Fibroblast of pulmonary artery (primary cell): ENCODE data around the gene DUS2.

ENCODE experiments used
- DNase-seq: peaks from one replicate; pipeline ENCODE4 v3.0.0-alpha.2; 2010; ENCODE audit warnings: low read depth
- H3K4me3 ChIP-seq: replicated peaks from 2 replicates; pipeline ENCODE4 v1.5.1; 2011; ENCODE audit warnings: low read depth, mild to moderate bottlenecking, control low read depth, low read length, moderate library complexity
- TF ChIP-seq, protein P1 (sequence below): IDR thresholded peaks from 2 replicates; pipeline ENCODE4 v1.5.1; 2011; ENCODE audit warnings: mild to moderate bottlenecking, control low read depth, low read length, inconsistent platforms; ENCODE audit errors: missing control alignments

DUS2 gene

DNA sequence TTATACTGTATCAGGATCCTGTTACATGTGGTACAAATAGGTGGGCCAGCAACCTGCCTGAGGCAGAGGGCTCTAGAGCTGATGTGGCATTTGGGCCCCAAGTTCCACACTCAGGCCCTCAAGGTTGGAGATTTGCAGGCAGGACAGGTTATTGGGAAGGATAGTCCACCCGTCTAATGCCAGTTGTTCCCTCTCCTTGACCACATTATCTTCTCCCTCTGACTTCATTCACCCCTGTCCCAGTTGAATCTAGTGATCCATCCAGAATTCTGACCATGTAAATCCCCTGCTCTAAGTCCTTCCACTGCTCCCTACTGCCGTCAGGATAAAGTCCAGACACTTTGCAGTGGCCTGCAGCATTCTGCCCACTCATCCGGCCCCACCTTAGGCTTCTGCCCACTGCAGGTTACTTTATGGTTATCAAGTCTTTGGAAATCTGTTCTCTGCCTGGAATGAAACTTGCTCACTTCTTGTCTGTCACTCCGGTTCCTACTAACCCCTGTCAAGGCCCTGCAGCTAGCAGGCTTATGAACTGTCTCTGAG is 60.2 kb downstream of the DUS2 start:
- TF ChIP-seq, protein P1, sequence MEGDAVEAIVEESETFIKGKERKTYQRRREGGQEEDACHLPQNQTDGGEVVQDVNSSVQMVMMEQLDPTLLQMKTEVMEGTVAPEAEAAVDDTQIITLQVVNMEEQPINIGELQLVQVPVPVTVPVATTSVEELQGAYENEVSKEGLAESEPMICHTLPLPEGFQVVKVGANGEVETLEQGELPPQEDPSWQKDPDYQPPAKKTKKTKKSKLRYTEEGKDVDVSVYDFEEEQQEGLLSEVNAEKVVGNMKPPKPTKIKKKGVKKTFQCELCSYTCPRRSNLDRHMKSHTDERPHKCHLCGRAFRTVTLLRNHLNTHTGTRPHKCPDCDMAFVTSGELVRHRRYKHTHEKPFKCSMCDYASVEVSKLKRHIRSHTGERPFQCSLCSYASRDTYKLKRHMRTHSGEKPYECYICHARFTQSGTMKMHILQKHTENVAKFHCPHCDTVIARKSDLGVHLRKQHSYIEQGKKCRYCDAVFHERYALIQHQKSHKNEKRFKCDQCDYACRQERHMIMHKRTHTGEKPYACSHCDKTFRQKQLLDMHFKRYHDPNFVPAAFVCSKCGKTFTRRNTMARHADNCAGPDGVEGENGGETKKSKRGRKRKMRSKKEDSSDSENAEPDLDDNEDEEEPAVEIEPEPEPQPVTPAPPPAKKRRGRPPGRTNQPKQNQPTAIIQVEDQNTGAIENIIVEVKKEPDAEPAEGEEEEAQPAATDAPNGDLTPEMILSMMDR, result no peak
- no peak overlapping the region for H3K4me3 ChIP-seq
- DNase-seq, result no peak

DNA sequence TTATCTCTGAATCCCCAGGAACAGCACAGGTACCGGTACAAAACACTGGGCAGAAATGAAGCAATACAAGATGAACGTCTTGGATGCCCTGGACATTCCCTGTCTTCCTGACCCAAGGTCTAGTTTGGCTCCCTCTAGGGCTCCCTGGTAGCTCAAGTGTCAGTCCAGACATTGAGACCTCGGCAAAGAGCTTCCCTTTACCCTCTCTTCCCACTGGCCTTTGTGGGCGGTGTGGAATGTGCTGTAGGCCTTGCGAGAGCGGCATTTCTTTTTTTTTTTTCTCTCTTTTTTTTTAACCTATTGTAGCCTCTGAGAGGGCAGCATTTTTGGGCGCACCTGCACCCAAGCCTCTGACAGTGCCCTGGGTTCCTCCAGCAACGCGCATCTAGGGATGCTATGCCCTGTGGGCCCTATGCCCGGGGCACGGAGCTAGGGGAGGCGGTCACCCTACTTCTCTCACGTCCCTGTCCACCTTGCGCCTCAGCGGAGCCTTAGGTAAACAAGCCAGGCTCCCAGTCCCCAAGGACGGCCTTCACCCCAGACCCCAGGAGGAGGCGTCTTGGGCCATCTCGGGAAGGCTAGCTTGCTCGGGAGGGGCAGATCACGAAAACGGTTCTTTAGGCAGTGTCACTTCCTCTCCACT is 60.9 kb downstream of the DUS2 start:
- DNase-seq, result no peak

DNA sequence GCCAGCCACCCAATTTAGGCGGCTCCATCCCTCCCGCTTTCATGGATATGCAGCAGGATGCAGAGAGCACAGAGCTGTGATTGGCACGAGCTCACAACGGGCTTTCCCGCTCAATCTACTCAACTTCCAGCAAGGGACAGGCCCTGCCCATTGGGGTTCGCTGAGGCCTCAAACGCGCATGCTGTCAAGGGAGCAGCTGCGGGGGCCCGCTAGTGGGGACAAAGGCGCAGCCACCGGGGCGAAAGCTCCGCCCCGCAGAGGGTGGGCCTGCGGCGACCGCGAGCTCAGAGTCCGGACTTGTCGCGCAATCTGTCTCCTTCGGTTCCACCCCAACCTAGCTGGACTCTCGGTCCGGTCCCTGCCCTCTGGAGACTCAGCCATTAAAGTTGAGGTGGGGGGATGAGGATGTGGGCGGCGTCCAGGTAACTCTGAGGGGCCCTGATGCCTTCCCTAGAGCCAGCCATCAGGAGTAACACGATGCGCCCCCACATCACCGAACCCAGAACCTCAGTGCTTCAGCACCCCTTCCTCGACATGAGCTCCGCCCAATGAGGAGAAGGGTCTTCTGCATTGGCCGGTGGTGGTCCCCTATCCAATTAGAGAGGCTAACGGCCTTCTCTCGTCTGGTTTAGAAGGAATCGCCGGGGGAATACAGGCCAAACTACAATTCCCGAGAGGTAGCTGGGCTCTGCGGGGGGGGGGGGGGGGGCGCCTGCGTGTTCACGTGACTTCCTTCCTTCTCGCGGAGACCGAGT is 61.6 kb downstream of the DUS2 start:
- peak overlapping the region; percentile 54 for H3K4me3 ChIP-seq
- TF ChIP-seq, protein P1, result no peak
- peak; percentile 61 for DNase-seq

More for the DNA sequence above, 60.9 kb downstream of the DUS2 start:
- peak overlapping the region; percentile 54 for H3K4me3 ChIP-seq
- TF ChIP-seq, protein P1, result no peak

DNA sequence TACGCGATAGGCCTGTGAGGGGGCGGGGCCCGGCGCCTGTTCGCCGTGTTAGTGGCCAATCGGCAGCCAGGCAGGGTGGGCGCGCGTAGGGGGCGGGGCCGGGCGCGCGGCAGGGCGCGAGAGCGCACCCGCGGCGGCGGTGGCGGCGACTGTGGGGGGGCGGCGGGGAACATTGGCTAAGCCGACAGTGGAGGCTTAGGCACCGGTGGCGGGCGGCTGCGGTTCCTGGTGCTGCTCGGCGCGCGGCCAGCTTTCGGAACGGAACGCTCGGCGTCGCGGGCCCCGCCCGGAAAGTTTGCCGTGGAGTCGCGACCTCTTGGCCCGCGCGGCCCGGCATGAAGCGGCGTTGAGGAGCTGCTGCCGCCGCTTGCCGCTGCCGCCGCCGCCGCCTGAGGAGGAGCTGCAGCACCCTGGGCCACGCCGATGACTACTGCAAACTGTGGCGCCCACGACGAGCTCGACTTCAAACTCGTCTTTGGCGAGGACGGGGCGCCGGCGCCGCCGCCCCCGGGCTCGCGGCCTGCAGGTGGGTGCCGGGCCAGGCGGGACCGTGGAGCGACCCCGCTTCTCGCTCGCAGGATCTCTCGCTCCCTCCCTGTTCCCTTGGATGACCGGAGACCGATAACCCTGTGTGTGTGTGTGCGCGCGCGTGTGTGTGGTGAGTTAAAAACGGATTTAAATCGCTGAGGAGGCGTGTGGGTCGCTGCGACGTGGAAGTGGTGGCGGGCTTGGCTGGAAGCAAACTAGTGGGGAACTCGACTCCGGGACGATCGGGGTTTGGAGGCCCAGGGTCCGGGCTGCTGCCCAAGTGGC is 62.4 kb downstream of the DUS2 start, which contains the start of gene NFATC3:
Gene NFATC3 (plus strand): TSS at position 112 of the 813 bp plus-strand sequence. CDS start 312 bp downstream, at position 424.
- peak within 1 kb of the TSS; percentile 85 for H3K4me3 ChIP-seq
- TF ChIP-seq, protein P1, result no peak
- DNase-seq, result peak; percentile 97

DNA sequence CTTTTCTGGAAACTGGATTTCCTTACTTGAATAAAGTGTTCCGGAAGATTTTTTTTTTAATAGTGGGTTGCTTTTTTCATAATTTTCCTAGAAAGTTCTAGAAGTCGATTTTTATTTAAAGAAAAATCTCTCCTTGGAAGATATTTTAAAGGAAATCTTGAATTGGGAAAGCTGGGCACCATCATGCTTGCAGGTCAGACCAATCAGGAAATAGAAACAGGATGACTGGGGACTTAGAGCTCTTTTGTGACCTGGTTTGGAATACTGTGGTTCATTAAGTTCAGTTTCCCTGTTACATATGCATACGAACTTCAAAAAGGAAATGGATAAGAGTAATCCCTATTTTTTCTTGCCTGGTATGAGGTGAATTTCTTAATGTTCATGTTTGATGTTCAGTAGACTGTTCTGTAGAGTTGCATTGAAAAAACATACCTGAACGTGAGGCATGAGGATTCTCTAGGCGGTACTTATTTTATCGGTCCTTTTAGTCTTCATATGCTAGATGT is 63.3 kb downstream of the DUS2 start:
- DNase-seq, result peak; percentile 44
- TF ChIP-seq, protein P1, result no peak

DNA sequence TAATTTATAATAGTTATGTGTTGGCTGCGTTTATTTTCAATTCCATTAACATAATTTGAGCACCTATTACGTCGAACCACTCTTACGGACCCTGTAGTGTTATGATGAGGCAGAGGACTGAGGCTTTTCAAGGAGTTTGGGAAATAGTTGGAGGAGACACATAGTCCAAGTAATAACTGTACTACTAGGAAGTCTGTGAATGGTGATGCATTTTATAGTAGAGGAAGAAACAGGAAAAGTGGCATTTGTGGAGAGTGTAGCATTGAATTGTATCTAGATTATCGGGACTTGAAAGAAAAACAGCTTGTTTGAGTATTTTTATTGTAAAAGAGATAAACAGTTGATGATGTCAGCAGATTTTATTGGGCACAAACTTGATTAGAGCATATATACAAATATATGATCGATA is 63.8 kb downstream of the DUS2 start:
- peak overlapping the region; percentile 85 for H3K4me3 ChIP-seq
- TF ChIP-seq, protein P1, result no peak
- DNase-seq, result no peak

More for the DNA sequence above, 63.3 kb downstream of the DUS2 start:
- peak overlapping the region; percentile 85 for H3K4me3 ChIP-seq
